Renal cortex interstitium (tissue), 11 donors: ENCODE measurements around the gene NR4A1. TPM values are rescaled to one million over a fixed set of nuclear protein-coding genes. Genes with fewer than 3 reads are reported as not detected.

ENCODE experiments used
- DNase-seq, 11 donors: peaks; one replicate each; pipeline ENCODE4 v3.0.0-alpha.2; 2013; ENCODE audit warnings: low read depth in 9 of 11, low spot score in 4 of 11; ENCODE audit errors: extremely low read depth in 1 of 11
- polyA plus RNA-seq, 3 donors: library from polyadenylated mRNA; unstranded; fragments of 120-200 nt; gene quantifications; one replicate each; pipeline ENCODE4 v1.2.1, GENCODE V29; 2013; ENCODE audit not compliant: insufficient read length in 3 of 3

Gene NR4A1
- polyA plus RNA-seq, 3 donors: 14.8 to 43.3 (median 36.0) TPM

GRCh38 chr12:52063981-52064649 is 12.9 kb downstream of the NR4A1 start:
- no peak for DNase-seq

DNA sequence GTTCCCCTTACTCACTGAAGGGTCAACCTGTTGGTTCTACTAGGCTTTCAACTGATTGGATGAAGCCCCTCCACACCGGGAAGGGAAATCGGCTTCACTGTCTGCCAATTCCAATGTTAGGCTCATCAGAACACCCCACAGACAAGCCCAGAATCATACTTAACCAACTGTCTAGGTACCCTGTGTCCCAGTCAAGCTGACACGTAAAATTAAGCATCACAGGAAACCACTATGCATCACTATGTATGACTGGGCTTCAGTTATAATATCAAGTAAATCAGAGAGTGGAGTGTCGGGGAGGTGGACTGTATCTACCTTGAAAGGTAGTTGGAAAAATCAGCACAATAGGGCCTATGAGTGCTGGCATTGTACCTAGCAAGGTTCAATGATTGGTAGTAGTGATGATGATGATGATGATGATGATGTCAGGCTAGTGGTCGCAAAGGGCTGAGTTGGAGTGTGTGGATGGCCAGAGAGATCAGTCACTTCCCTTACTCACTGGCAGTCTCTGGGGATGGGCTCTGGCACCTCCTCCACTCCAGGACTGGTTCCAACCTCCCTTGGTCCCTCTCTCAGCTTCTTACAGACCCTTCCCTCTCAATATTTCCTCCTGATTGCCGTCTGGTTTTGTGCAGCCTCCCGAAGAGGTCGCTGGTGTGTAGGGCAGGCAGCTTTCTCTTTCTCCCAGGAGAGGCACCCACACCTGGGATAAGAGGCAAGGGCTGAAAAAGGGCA is 15.3 kb downstream of the NR4A1 start:
- DNase-seq: no peak

GRCh38 chr12:52067081-52067374 is 15.8 kb downstream of the NR4A1 start:
- no peak for DNase-seq

GRCh38 chr12:52069327-52070184 is 18.3 kb downstream of the NR4A1 start, which contains the start of gene ATG101:
TSS of gene ATG101 (plus strand) at chr12:52069978. CDS start at chr12:52073651, 3,673 bp downstream.
- peak; percentile 89 to 96 (median 92) for DNase-seq

GRCh38 chr12:52070185-52070925 is 19.1 kb downstream of the NR4A1 start:
- DNase-seq: no peak

DNA sequence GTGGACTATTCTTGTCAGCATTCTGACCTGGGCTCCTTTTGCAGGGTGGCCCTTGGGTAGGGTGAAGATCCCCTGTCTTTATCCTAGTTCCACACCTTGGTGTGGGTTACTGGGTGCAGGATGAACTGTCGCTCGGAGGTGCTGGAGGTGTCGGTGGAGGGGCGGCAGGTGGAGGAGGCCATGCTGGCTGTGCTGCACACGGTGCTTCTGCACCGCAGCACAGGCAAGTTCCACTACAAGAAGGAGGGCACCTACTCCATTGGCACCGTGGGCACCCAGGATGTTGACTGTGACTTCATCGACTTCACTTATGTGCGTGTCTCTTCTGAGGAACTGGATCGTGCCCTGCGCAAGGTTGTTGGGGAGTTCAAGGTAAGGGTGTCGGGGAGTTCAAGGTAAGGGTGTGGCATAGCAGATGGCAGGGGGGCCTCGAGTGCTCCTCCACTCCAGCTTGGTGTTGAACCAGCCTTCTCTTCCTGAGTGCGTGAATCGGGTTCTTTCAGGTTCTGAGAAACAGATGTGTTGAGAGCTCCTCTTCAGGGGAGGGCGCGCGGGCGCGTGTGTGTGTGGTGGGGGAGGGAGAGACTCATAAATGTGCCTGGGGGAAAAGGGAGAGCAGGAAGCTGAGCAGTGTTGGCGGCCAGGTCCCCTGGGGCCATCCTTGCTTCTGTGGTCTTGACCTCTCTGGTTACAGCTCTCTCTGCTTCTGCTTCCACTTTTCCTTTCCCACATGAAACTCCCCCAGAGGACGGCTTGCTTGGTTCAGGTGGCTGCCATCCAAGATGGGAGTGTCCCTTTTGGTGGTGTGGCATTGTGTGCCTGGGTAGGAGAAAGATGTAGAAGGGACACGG is 22.5 kb downstream of the NR4A1 start:
- no peak for DNase-seq

GRCh38 chr12:52074971-52075724 is 23.9 kb downstream of the NR4A1 start:
- DNase-seq: no peak

DNA sequence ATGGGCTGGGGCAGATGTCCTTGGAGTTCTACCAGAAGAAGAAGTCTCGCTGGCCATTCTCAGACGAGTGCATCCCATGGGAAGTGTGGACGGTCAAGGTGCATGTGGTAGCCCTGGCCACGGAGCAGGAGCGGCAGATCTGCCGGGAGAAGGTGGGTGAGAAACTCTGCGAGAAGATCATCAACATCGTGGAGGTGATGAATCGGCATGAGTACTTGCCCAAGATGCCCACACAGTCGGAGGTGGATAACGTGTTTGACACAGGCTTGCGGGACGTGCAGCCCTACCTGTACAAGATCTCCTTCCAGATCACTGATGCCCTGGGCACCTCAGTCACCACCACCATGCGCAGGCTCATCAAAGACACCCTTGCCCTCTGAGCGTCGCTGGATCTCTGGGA is 25.6 kb downstream of the NR4A1 start:
- no peak for DNase-seq

DNA sequence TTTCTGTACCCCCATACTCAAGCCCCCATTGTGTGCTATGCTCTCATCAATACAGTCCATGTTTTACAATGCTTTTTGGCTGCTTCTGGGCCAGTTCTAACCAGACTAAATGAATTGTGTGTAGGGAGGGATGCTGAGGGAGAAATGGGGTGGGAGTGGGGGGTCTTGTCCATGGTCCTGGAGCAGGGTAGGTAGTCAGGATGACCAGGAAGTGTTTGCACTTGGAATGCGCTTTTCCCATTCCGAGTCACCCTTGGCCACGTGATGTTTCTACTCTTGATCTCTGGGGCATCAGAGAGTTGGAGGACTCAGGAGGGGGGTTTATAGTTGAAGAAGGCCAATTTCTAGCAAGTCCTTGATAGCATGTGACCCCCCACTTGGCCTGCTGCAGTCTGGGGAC is 27.0 kb downstream of the NR4A1 start:
- DNase-seq: no peak

- no peak for DNase-seq
Measured at GRCh38 chr12:52079576-52080402, 28.5 kb downstream of the NR4A1 start, which contains the start of gene SMIM41. TSS of gene SMIM41 (plus strand) at chr12:52079704. CDS start at chr12:52079780, 76 bp downstream.

DNA sequence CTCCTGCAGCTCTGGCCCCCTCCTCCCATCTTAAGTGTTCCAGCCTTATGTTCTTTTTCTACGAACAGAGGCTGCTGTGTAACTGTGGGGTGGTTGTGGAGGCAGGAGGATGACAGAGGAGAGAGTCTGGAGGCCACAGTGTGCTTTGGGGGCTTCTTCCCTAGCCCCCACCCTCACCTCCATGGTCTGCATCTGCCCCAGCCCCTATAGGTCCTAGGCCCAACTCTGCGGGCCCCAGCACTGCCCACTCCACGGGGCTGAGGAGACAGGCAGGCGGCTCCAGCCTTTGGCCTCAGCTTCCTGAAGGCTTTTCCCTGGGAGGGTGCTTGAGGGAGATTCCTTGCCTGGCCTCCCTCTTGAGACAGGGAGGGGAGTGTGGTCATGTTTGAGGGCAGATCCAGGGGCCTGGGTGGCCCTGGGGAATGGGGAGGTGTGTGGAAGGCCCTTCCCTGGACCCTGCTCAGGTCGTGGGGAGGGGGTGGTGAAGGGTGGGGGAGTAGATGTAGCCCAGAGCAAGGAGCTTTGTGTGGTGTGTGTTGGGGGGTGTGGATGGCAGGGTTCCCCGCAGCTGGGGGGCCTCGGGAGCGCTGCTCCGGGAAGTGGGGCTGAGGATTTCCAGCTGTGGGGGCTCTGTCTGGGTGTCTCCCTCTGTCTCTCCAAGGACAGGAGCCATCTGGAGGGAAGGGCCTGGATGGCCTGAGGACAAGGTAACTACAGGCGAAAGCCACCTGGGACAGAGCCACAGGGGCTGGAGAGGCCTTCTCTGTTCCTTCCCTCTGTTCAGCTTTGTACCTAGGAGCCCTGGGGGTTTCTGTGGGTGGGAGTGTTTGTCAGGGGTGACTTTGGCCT is 29.4 kb downstream of the NR4A1 start:
- no peak for DNase-seq

GRCh38 chr12:52081263-52081733 is 30.1 kb downstream of the NR4A1 start:
- DNase-seq: no peak

- no peak for DNase-seq
Measured at GRCh38 chr12:52082026-52082668, 30.9 kb downstream of the NR4A1 start.

GRCh38 chr12:52082669-52082987 is 31.4 kb downstream of the NR4A1 start:
- no peak for DNase-seq

DNA sequence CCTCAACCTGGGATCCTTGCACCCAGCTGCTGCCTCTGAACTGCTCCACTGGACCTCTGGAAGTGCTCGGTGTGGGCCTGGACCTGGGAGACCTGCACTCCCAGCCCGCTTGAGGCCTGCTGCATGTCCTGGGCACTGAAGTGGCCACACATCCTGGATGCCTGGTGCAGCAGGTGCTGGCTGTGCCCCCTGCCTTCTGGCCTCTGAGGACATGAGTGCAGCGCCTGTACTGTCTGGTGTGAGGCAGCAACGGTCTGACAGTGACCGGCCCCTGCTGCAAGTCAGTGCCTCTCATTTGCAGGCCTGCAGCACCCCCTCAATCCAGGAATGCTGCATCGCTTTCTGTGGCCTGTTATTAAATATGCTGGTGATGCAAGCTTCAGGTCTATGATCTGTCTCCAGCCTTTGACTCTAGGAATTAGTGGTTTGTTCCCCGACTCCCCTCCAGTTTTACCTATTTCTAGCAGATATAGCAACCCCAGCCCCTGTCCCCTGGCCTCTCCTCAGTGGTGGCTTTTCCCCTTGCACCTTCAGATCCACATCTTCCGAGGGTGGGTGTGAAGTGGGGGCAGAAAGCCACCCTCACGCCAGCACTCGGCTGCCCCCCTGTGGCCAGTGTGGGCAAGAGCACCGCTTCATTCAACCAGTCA is 31.9 kb downstream of the NR4A1 start:
- no peak for DNase-seq
